Endothelial cell of umbilical vein (primary cell): ENCODE data around the gene MXD4. TPM values are rescaled to one million over a fixed set of nuclear protein-coding genes. Genes with fewer than 3 reads are reported as not detected.

Experiments
- BruUV-seq: library from RNA; stranded (reverse); fragments of 400-500 nt; replicated peaks from 2 replicates; lab custom pipeline; 2021; lab: Mats Ljungman, UMichigan
- CTCF ChIA-PET: fragments of 300-600, 350-600 bp; sonication (Branson Sonifier 250); formaldehyde crosslinking; loops from one replicate; lab custom pipeline; 2021; ENCODE audit warnings: antibody characterized with exemption, inconsistent platforms; lab: Charles Lee
- POLR2A ChIA-PET: fragments of 300-600, 350-600 bp; sonication (Branson Sonifier 250); formaldehyde crosslinking; loops from one replicate; lab custom pipeline; 2021; ENCODE audit warnings: antibody characterized with exemption, inconsistent platforms; lab: Charles Lee
- DNase-seq: peaks from one replicate; pipeline ENCODE4 v3.0.0-alpha.2; 2011; ENCODE audit warnings: low read depth, low spot score
- FAIRE-seq: peaks from 2 replicates; lab custom pipeline; 2011; peaks lifted over from hg19 to GRCh38; lab: Jason Lieb, UNC
- H2AFZ ChIP-seq: 2 replicates; pipeline ENCODE4 v1.6.0; 2012; ENCODE audit warnings: low read depth, low read length, control low read depth, inconsistent platforms
- H3K27ac ChIP-seq: 2 replicates; pipeline ENCODE4 v1.5.1; 2011; ENCODE audit warnings: low read depth, mild to moderate bottlenecking, control low read depth, low read length, moderate library complexity; ENCODE audit not compliant: insufficient read depth
- H3K27me3 ChIP-seq, 2 experiments: 2 replicates each; pipeline versions ENCODE4 v1.6.0 to v1.6.1; 2011; ENCODE audit warnings: low read length in 2 of 2, mixed read lengths in 1 of 2; ENCODE audit not compliant: control insufficient read depth in 2 of 2, insufficient read depth in 2 of 2
- H3K36me3 ChIP-seq, 2 experiments: 2 replicates in 1 of 2; 3 replicates in 1 of 2; pipeline ENCODE4 v1.5.1; 2011; ENCODE audit warnings: low read length in 2 of 2, mild to moderate bottlenecking in 1 of 2, moderate library complexity in 1 of 2; ENCODE audit not compliant: control insufficient read depth in 2 of 2, insufficient read depth in 2 of 2; ENCODE audit errors: extremely low read depth in 1 of 2
- H3K4me1 ChIP-seq: 3 replicates; pipeline ENCODE4 v1.5.1; 2011; ENCODE audit warnings: mild to moderate bottlenecking, low read length; ENCODE audit not compliant: control insufficient read depth, insufficient read depth; ENCODE audit errors: extremely low read depth
- H3K4me2 ChIP-seq: 2 replicates; pipeline ENCODE4 v1.6.1; 2011; ENCODE audit warnings: low read length, control low read depth, mixed read lengths; ENCODE audit not compliant: insufficient read depth
- H3K4me3 ChIP-seq, 3 experiments: fragments of 200-600 bp in 1 of 3; sonication (generic), shearing (Covaris generic) in 1 of 3; replicated peaks in 1 of 3; 2 replicates each; pipeline ENCODE4 v1.5.1; 2011 to 2016; ENCODE audit warnings: control low read depth in 3 of 3, low read length in 3 of 3, mild to moderate bottlenecking in 2 of 3, inconsistent platforms in 1 of 3, low read depth in 1 of 3, moderate library complexity in 1 of 3; ENCODE audit not compliant: insufficient read depth in 1 of 3
- H3K79me2 ChIP-seq: 2 replicates; pipeline ENCODE4 v1.6.0; 2012; ENCODE audit warnings: low read length, inconsistent platforms; ENCODE audit not compliant: control insufficient read depth, insufficient read depth
- H3K9ac ChIP-seq: replicated peaks from 2 replicates; pipeline ENCODE3; 2011; ENCODE audit warnings: low read length, control low read depth; ENCODE audit not compliant: insufficient read depth; ENCODE audit errors: extremely low read depth
- H3K9me1 ChIP-seq: replicated peaks from 3 replicates; pipeline ENCODE4 v1.6.0; 2011; ENCODE audit warnings: mild to moderate bottlenecking, low read length; ENCODE audit not compliant: control insufficient read depth, insufficient read depth; ENCODE audit errors: extremely low read depth
- H3K9me3 ChIP-seq: replicated peaks from 2 replicates; pipeline ENCODE4 v1.5.1; 2012; ENCODE audit warnings: low read length, inconsistent platforms; ENCODE audit not compliant: control insufficient read depth, insufficient read depth
- H4K20me1 ChIP-seq: replicated peaks from 2 replicates; pipeline ENCODE3; 2011; ENCODE audit warnings: mild to moderate bottlenecking, low read length; ENCODE audit not compliant: control insufficient read depth, insufficient read depth; ENCODE audit errors: extremely low read depth
- EZH2 ChIP-seq: IDR thresholded peaks from 2 replicates; pipeline ENCODE4 v1.6.1; 2012; ENCODE audit warnings: borderline replicate concordance, low read depth, mild to moderate bottlenecking, moderate library complexity, low read length, inconsistent platforms; ENCODE audit not compliant: severe bottlenecking
- FOS ChIP-seq: IDR thresholded peaks from 2 replicates; pipeline ENCODE4 v1.6.1; 2011; ENCODE audit warnings: mild to moderate bottlenecking, low read length, moderate library complexity, borderline replicate concordance; ENCODE audit not compliant: insufficient read depth
- GATA2 ChIP-seq: IDR thresholded peaks from 2 replicates; pipeline ENCODE4 v1.7.0; 2011; ENCODE audit warnings: low read depth, mild to moderate bottlenecking, moderate library complexity, mixed read lengths, low read length; ENCODE audit not compliant: insufficient read length, insufficient read depth
- JUN ChIP-seq: IDR thresholded peaks from 2 replicates; pipeline ENCODE4 v1.6.1; 2011; ENCODE audit warnings: borderline replicate concordance, low read depth; ENCODE audit not compliant: insufficient read length, insufficient read depth
- MYC ChIP-seq: IDR thresholded peaks from one replicate; pipeline ENCODE4 v1.6.1; 2011; ENCODE audit warnings: mild to moderate bottlenecking, low read depth, low read length
- dilution Hi-C: fragments of 300-500 bp; cut with MboI; formaldehyde crosslinking; loops from one replicate; pipeline ENCODE4 v1.15.0; 2019; ENCODE audit warnings: low sequenced_read_pairs; ENCODE audit not compliant: extremely low pct_ligation_motif_present
- intact Hi-C: fragments of 100-400 bp; cut with micrococcal nuclease; formaldehyde crosslinking; loops from one replicate; pipeline ENCODE4 v1.10.0; 2022
- polyA plus RNA-seq, 4 experiments: library from polyadenylated mRNA; depleted of rRNA in 3 of 4; stranded (reverse) in 3 of 4; unstranded in 1 of 4; fragments of >200 nt; gene quantifications; 2 replicates each; pipeline versions ENCODE4 v1.2.1 to v1.2.3, GENCODE V29; 2011 to 2012; ENCODE audit warnings: missing spikeins in 1 of 4
- total RNA-seq: library from RNA; stranded (reverse); gene quantifications from 2 replicates; pipeline ENCODE4 v1.2.3, GENCODE V29; 2021
- TF ChIP-seq, protein P1 (sequence below), 2 donors: IDR thresholded peaks; 1 replicate in 1 of 2; 2 replicates in 1 of 2; pipeline ENCODE4 v1.5.1; 2011; ENCODE audit warnings: low read length in 2 of 2, mild to moderate bottlenecking in 2 of 2, moderate library complexity in 2 of 2, control low read depth in 1 of 2, inconsistent platforms in 1 of 2, low read depth in 1 of 2; ENCODE audit not compliant: insufficient read depth in 1 of 2; ENCODE audit errors: extremely low read depth in 1 of 2
- TF ChIP-seq, protein P2 (sequence below): IDR thresholded peaks from 2 replicates; pipeline ENCODE4 v1.6.1; 2011; ENCODE audit not compliant: insufficient read depth, insufficient read length

MXD4 gene
- total and polyA plus RNA-seq, 2 donors (not counting 3 experiments of a cell fraction or from before 2014, with no cell fraction given) = 62.7 to 74.1 TPM

DNA sequence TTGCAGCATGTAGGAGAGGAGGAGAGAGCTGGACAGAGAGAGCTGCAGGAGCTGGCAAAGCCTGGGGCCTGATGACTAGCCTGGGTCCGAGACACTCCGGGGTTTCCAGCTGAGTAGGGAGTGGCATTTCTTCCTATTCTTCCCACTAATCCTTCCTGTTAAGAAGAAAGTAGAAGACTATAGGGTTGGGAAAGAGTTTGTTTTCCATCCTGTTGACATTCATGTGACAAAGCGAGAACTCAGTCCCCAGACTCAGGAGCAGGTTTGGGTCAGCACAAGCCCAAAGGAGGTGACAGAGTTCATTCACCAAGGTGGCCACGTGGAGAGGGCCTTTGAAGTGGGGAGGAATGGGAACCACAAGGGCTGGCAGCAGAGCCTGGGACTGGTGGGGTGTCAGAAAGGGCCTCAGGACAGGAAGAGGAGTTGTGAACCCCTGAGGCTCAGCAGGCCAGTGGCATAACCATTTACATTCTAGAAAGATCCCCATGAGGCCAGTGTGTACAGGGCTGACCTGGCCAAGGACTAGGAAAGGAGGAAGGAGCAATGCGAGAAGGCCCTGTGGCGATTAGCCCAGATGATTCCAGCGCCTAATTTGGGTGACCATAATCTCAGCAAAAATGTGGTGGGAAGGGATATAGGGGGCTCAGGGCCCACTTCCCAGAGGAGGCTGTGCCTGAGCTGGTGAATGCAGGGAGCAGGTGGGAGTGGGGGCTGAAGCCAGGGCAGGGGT, 16.7 kb downstream of the MXD4 start:
- BruUV-seq = no TSS peak

GRCh38 chr4:2243681-2244380, 18.1 kb downstream of the MXD4 start:
- H3K9me3 ChIP-seq = no peaks in the 10 kb centered on the region
- intact Hi-C loops = loop anchor here (5.0 kb wide), 1 partner anchor 223 kb away; the partner anchor contains the start of gene RNF4
- TF ChIP-seq GATA2 = no peak
- TF ChIP-seq JUN = no peak
- no peak for TF ChIP-seq MYC
- TF ChIP-seq, protein P1, sequence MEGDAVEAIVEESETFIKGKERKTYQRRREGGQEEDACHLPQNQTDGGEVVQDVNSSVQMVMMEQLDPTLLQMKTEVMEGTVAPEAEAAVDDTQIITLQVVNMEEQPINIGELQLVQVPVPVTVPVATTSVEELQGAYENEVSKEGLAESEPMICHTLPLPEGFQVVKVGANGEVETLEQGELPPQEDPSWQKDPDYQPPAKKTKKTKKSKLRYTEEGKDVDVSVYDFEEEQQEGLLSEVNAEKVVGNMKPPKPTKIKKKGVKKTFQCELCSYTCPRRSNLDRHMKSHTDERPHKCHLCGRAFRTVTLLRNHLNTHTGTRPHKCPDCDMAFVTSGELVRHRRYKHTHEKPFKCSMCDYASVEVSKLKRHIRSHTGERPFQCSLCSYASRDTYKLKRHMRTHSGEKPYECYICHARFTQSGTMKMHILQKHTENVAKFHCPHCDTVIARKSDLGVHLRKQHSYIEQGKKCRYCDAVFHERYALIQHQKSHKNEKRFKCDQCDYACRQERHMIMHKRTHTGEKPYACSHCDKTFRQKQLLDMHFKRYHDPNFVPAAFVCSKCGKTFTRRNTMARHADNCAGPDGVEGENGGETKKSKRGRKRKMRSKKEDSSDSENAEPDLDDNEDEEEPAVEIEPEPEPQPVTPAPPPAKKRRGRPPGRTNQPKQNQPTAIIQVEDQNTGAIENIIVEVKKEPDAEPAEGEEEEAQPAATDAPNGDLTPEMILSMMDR (IDR thresholded peaks at IDR 0.05; ENCODE audit: extremely low read depth in 1 of 2, insufficient read depth in 1 of 2, low read depth in 1 of 2, low read length in 2 of 2) = no peak
- TF ChIP-seq, protein P2, sequence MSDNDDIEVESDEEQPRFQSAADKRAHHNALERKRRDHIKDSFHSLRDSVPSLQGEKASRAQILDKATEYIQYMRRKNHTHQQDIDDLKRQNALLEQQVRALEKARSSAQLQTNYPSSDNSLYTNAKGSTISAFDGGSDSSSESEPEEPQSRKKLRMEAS = no peak
- TF ChIP-seq FOS = no peak

More for the DNA sequence above, 16.7 kb downstream of the MXD4 start:
- ChIA-PET POLR2A (no interaction called here), CTCF (interaction anchor here (1.5 kb wide), 1 partner anchor 25 kb away, joined by 5 read pairs; no protein-coding TSS in a partner anchor)
- intact Hi-C loops = no loop called here
- Histone ChIP-seq H3K4me3 (no peak overlapping the region), H3K36me3 (peaks cover 0 to 7% of the 10 kb centered on the region in 2 experiments), H4K20me1 (peaks cover 5% of the 10 kb centered on the region), H3K27me3 (no peaks in the 10 kb centered on the region), H3K9me1 (no peaks in the 10 kb centered on the region), H3K9me3 (no peaks in the 10 kb centered on the region), H2AFZ (no peak overlapping the region), H3K4me1 (peaks cover 12% of the 10 kb centered on the region), H3K27ac (no peak overlapping the region), H3K79me2 (peaks cover 16% of the 10 kb centered on the region), H3K4me2 (no peak overlapping the region), H3K9ac (no peak overlapping the region)
- DNase-seq (no peak), FAIRE-seq (no peak)
- dilution Hi-C loops = no loop called here
- TF ChIP-seq FOS = no peak
- TF ChIP-seq GATA2 = no peak
- no peak for TF ChIP-seq EZH2

More at GRCh38 chr4:2243681-2244380, 18.1 kb downstream of the MXD4 start:
- no peak overlapping the region for H3K4me2 ChIP-seq
- no peak overlapping the region for H3K27ac ChIP-seq
- H3K4me3 ChIP-seq = no peak overlapping the region
- no peaks in the 10 kb centered on the region for H3K27me3 ChIP-seq
- H3K4me1 ChIP-seq = peaks cover 23% of the 10 kb centered on the region
- no peaks in the 10 kb centered on the region for H3K36me3 ChIP-seq
- POLR2A ChIA-PET = no interaction called here
- H3K79me2 ChIP-seq = peaks cover 29% of the 10 kb centered on the region
- dilution Hi-C loops = no loop called here
- no peak overlapping the region for H2AFZ ChIP-seq
- CTCF ChIA-PET = no interaction called here
- FAIRE-seq (peak; percentile 54), DNase-seq (no peak)
- H4K20me1 ChIP-seq = peaks cover 5% of the 10 kb centered on the region
- no TSS peak for BruUV-seq
- no peak overlapping the region for H3K9ac ChIP-seq
- no peaks in the 10 kb centered on the region for H3K9me1 ChIP-seq
